Cardiac muscle cell (in vitro differentiated cells and primary cell): ENCODE results near the gene PDRG1. TPM values are rescaled to one million over a fixed set of nuclear protein-coding genes. Genes with fewer than 3 reads are reported as not detected.

Experiments used
- DNase-seq, 2 donors: peaks; one replicate each; pipeline versions ENCODE4 v3.0.0 to v3.0.0-alpha.2; 2010 to 2017; ENCODE audit warnings: low read depth in 1 of 2, low spot score in 1 of 2
- H3K27ac ChIP-seq: fragments of 200-600 bp; sonication (generic); 2 replicates; pipeline ENCODE4 v1.5.1; 2016
- H3K27me3 ChIP-seq: fragments of 200-600 bp; sonication (generic); 2 replicates; pipeline ENCODE4 v1.6.0; 2016; ENCODE audit warnings: control low read depth
- H3K36me3 ChIP-seq: fragments of 200-600 bp; sonication (generic); 2 replicates; pipeline ENCODE4 v1.5.1; 2016; ENCODE audit warnings: control low read depth
- H3K4me1 ChIP-seq: fragments of 200-600 bp; sonication (generic); 2 replicates; pipeline ENCODE4 v1.8.1; 2017; ENCODE audit warnings: low read depth, mild to moderate bottlenecking, mixed run types
- H3K4me3 ChIP-seq: fragments of 200-600 bp; sonication (generic); 2 replicates; pipeline ENCODE4 v1.5.1; 2016; ENCODE audit warnings: mild to moderate bottlenecking
- H3K9me3 ChIP-seq: fragments of 200-600 bp; sonication (generic); 2 replicates; pipeline ENCODE4 v1.5.1; 2017; ENCODE audit warnings: low read depth, mild to moderate bottlenecking, control low read depth
- CTCF ChIP-seq: IDR thresholded peaks from 2 replicates; pipeline ENCODE4 v1.5.1; 2012; ENCODE audit warnings: low read depth, mild to moderate bottlenecking, low read length
- polyA plus RNA-seq: library from polyadenylated mRNA; unstranded; fragments of >200 nt; fragmentation: Nextera tagmentation; extraction: Ambion mirVana; gene quantifications from 2 replicates; pipeline ENCODE4 v1.2.1, GENCODE V29; 2016
- total RNA-seq: library from RNA; depleted of rRNA; stranded (reverse); fragments of >200 nt; gene quantifications from 2 replicates; pipeline ENCODE4 v1.2.3, GENCODE V29; 2016

Gene PDRG1
- total and polyA plus RNA-seq, 2 experiments from 2014 or later, result 14.4 to 38.6 TPM

DNA sequence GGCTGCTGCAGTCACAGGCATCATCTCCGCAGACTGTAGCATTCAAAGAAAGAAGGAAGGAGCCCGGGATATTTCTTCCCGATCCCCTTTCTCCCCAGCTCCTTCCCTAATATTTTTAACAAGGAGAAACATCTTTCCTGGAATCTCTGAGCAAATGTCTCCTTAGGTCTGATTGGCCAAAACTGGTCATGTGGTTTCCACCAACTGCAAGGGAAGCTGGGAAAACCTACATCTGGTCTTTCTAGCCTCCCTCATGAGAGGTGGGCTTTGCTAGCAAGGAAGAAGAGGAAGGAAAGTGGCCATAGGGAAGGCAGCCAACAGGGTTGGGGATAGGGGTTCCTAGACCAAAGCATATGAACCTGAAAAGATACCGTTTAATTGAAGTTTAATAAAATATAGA, 35.1 kb downstream of the PDRG1 start:
- no peak for TF ChIP-seq CTCF
- H3K4me1 ChIP-seq, result peaks cover 32% of the 10 kb centered on the region
- no peaks in the 10 kb centered on the region for H3K36me3 ChIP-seq
- no peak for DNase-seq
- H3K27ac ChIP-seq, result no peak overlapping the region
- H3K9me3 ChIP-seq, result no peaks in the 10 kb centered on the region
- no peaks in the 10 kb centered on the region for H3K27me3 ChIP-seq
- no peak overlapping the region for H3K4me3 ChIP-seq

- TF ChIP-seq CTCF, result no peak
- Histone ChIP-seq H3K4me1 (peaks cover 32% of the 10 kb centered on the region), H3K27ac (no peak overlapping the region), H3K4me3 (no peak overlapping the region), H3K27me3 (no peaks in the 10 kb centered on the region), H3K9me3 (no peaks in the 10 kb centered on the region), H3K36me3 (no peaks in the 10 kb centered on the region)
- no peak for DNase-seq
Measured at GRCh38 chr20:31915491-31916280, 36.2 kb downstream of the PDRG1 start.

GRCh38 chr20:31914170-31914569, 37.7 kb downstream of the PDRG1 start:
- no peaks in the 10 kb centered on the region for H3K27me3 ChIP-seq
- no peak overlapping the region for H3K4me3 ChIP-seq
- peaks cover 26% of the 10 kb centered on the region for H3K4me1 ChIP-seq
- no peaks in the 10 kb centered on the region for H3K36me3 ChIP-seq
- DNase-seq, result no peak
- H3K27ac ChIP-seq, result no peak overlapping the region
- no peaks in the 10 kb centered on the region for H3K9me3 ChIP-seq
- TF ChIP-seq CTCF, result no peak

DNA sequence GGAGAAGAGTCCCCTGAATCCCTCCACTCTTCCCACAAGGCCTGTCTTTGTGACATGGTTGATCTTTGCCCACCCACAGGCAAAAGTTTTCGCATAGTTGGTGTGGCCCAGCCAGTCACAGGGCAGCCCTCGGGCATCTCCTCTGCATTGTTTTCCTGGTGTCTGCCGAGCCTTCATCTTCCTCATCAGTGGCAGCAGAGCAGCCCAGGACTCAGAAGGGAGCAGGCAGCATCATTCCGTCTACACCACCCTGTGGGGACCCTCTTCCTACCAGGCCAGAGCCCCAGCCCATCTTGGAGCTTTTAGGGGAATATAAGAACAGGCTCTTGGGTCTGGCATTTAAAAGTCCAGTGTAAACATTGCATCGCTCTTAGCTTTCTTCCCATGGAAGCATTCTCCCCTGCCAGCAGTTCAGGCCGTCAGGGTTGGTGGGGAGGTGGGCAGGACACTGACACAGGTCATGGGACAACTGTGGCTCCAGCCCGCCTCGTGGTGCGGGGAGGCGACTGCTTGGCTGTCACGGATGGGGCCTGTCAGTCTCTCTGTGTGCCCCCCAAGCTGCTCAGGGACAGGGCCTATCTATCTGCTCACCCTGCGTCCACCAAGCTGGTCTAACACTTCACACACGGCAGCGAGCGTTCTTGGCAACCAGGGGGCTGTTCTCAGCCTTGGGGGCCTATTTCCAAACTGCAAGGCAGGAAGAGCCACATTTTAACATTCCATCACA, 38.3 kb downstream of the PDRG1 start:
- no peaks in the 10 kb centered on the region for H3K9me3 ChIP-seq
- H3K4me3 ChIP-seq, result no peak overlapping the region
- no peaks in the 10 kb centered on the region for H3K36me3 ChIP-seq
- H3K4me1 ChIP-seq, result peaks cover 23% of the 10 kb centered on the region
- no peak for TF ChIP-seq CTCF
- no peak overlapping the region for H3K27ac ChIP-seq
- no peak for DNase-seq
- H3K27me3 ChIP-seq, result no peaks in the 10 kb centered on the region

- TF ChIP-seq CTCF, result no peak
- Histone ChIP-seq H3K4me3 (no peak overlapping the region), H3K27me3 (no peaks in the 10 kb centered on the region), H3K4me1 (peaks cover 10% of the 10 kb centered on the region), H3K27ac (no peak overlapping the region), H3K36me3 (no peaks in the 10 kb centered on the region), H3K9me3 (no peaks in the 10 kb centered on the region)
- no peak for DNase-seq
Measured at GRCh38 chr20:31910071-31910803, 41.6 kb downstream of the PDRG1 start.
